ENCODE measurements around the gene ZNF337. TPM values are rescaled to one million over a fixed set of nuclear protein-coding genes. Genes with fewer than 3 reads are reported as not detected.

ZNF337 gene
- total RNA-seq, 5 donors from 2014 or later (not counting 1 experiment from before 2014, with no cell fraction given), result 22.5 to 33.1 (median 27.0) TPM

DNA sequence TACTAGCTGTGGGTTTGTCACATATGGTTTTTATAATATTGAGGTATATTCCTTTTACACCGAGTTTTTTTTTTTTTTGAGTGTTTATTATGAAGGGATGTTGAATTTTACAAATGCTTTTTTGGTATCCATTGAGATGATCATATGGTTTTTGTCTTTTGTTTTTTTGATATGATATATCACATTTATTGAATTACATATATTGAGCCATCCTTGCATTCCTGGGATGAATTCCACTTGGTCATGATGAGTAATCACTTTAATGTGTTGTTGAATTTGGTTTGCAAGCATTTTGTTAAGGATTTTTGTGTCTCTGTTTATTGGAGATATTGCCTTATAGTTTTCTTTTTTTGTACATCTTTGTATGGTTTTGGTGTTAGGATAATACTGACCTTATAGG lies 3.3 kb upstream of the ZNF337 start:
- ChIA-PET CTCF (no interaction called here), POLR2A (interaction anchor here in 1 of 2 donors (0.6 kb wide), 1 partner anchor 576 kb away, joined by 3 read pairs; no protein-coding TSS in a partner anchor)
- no peaks in the 10 kb centered on the region for H3K9me3 ChIP-seq
- H3K4me1 ChIP-seq (ENCODE audit: control insufficient read depth in 1 of 2, extremely low read depth in 1 of 2, insufficient read depth in 2 of 2, low read length in 2 of 2), result peaks cover 5 to 10% of the 10 kb centered on the region in 2 experiments
- no peaks in the 10 kb centered on the region for H3K36me3 ChIP-seq (ENCODE audit: control insufficient read depth in 2 of 2, extremely low read depth in 1 of 2, insufficient read depth in 1 of 2, low read length in 1 of 2)
- H3K27ac ChIP-seq (ENCODE audit: low read length), result no peak overlapping the region
- Mint-ChIP-seq H3K4me1 (peaks cover 16 to 34% (median 27%) of the 10 kb centered on the region in 3 donors), H3K36me3 (peaks cover 26% of the 10 kb centered on the region), H3K4me3 (no peak overlapping the region), H3K27ac (no peak overlapping the region), H3K9me3 (peaks cover 0 to 16% (median 15%) of the 10 kb centered on the region in 3 donors), H3K27me3 (no peaks in the 10 kb centered on the region)
- no peak overlapping the region for H3K4me3 ChIP-seq (ENCODE audit: control insufficient read depth in 1 of 2, extremely low read depth in 1 of 2, low read length in 1 of 2)
- no CpG with 5 or more reads among the region's 1 CpG for WGBS (ENCODE audit: insufficient coverage)
- H3K27me3 ChIP-seq (replicated peaks in 1 of 2; ENCODE audit: control insufficient read depth in 2 of 2, extremely low read depth in 1 of 2, insufficient read depth in 2 of 2, low read length in 1 of 2), result no peaks in the 10 kb centered on the region
- DNase-seq (no peak), ATAC-seq (replicated peaks in 1 of 4) (no peak)

DNA sequence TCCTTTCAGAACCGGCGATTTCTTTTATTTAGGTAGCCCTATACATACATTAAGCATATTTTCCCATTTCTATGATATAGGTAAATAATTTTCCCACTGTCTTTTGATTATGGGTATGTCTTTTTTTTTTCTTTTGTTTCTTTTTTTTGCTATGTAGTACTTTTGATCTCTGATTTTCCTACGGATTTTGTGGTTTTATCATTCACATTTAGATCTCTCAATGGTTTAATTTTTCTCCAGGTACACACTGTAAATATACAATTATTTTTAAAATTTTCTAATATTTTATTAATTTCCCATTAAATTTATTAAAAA lies 436 bp upstream of the ZNF337 start:
- no CpG with 5 or more reads among the region's 3 CpGs for WGBS (ENCODE audit: insufficient coverage)
- no peaks in the 10 kb centered on the region for H3K36me3 ChIP-seq (ENCODE audit: control insufficient read depth in 2 of 2, extremely low read depth in 1 of 2, insufficient read depth in 1 of 2, low read length in 1 of 2)
- Mint-ChIP-seq H3K36me3 (peaks cover 20% of the 10 kb centered on the region), H3K27ac (peak overlapping the region; percentile 88), H3K4me1 (peaks cover 37 to 49% (median 45%) of the 10 kb centered on the region in 3 donors), H3K27me3 (no peaks in the 10 kb centered on the region), H3K9me3 (peaks cover 0 to 15% (median 7%) of the 10 kb centered on the region in 3 donors), H3K4me3 (peak overlapping the region; percentile 90 to 95 (median 92))
- POLR2A ChIA-PET, result no interaction called here
- ATAC-seq (replicated peaks in 1 of 4) (no peak), DNase-seq (no peak)
- no peaks in the 10 kb centered on the region for H3K9me3 ChIP-seq
- H3K27ac ChIP-seq (ENCODE audit: low read length), result peak overlapping the region; percentile 68
- peak overlapping the region; percentile 85 for H3K4me3 ChIP-seq (ENCODE audit: control insufficient read depth in 1 of 2, extremely low read depth in 1 of 2, low read length in 1 of 2)
- H3K27me3 ChIP-seq (replicated peaks in 1 of 2; ENCODE audit: control insufficient read depth in 2 of 2, extremely low read depth in 1 of 2, insufficient read depth in 2 of 2, low read length in 1 of 2), result no peaks in the 10 kb centered on the region
- CTCF ChIA-PET, result no interaction called here
- peaks cover 5 to 10% of the 10 kb centered on the region in 2 experiments for H3K4me1 ChIP-seq (ENCODE audit: control insufficient read depth in 1 of 2, extremely low read depth in 1 of 2, insufficient read depth in 2 of 2, low read length in 2 of 2)

DNA sequence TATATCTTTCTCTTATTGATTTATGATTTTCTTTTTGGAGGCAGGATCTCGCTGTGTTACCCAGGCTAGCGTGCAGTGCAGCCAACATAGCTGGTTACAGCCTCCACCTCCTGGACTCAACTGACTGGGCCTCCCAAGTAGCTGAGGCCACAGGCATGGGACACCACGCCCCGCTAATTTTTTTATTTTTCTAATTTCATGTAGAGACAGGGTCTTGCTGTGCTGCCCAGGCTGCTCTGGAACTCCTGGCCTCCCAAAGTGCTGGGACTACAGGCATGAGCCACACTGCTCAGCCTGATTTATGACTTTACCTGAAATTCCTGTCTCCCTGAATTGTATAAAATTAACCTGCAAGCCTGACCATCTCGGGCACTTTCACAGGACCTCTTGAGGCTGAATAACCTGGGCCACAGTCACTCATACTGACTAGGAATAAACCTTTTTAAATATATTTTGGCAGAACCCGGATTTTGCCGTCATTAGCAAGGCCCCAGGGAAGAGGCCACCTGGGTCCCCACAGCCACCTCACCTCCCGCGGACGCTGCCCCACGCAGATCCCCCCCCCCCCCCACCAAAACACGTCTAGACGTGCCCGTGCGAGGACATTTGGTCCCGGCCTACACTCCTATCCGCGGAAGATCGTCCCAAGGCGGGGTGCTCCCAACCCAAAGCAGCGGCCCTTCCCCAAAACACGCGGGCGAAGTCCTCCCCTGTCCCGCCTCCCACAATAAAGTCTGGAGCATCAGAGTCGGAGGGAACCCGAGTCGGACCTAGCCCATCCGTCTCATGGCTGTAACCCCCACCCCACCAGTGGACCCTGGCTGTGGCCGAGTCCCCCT lies 902 bp downstream of the ZNF337 start:
- peak overlapping the region; percentile 68 for H3K27ac ChIP-seq (ENCODE audit: low read length)
- ChIA-PET POLR2A (no interaction called here), CTCF (no interaction called here)
- ATAC-seq (replicated peaks in 1 of 4) (peak in 1 of 4 experiments; percentile 1), DNase-seq (no peak)
- H3K4me3 Mint-ChIP-seq, result peak overlapping the region; percentile 90 to 95 (median 92)
- peak overlapping the region in 1 of 2 donors; percentile 61 for H3K27ac Mint-ChIP-seq
- H3K27me3 Mint-ChIP-seq, result no peaks in the 10 kb centered on the region
- H3K4me3 ChIP-seq (ENCODE audit: control insufficient read depth in 1 of 2, extremely low read depth in 1 of 2, low read length in 1 of 2), result peak overlapping the region; percentile 85
- no peaks in the 10 kb centered on the region for H3K27me3 ChIP-seq (replicated peaks in 1 of 2; ENCODE audit: control insufficient read depth in 2 of 2, extremely low read depth in 1 of 2, insufficient read depth in 2 of 2, low read length in 1 of 2)
- H3K4me1 ChIP-seq (ENCODE audit: control insufficient read depth in 1 of 2, extremely low read depth in 1 of 2, insufficient read depth in 2 of 2, low read length in 2 of 2), result peaks cover 5 to 10% of the 10 kb centered on the region in 2 experiments
- 16% methylated on average over 19 of the region's 30 CpGs for WGBS (ENCODE audit: insufficient coverage)
- peaks cover 45 to 60% (median 57%) of the 10 kb centered on the region in 3 donors for H3K4me1 Mint-ChIP-seq
- peaks cover 0 to 13% (median 7%) of the 10 kb centered on the region in 3 donors for H3K9me3 Mint-ChIP-seq
- H3K36me3 ChIP-seq (ENCODE audit: control insufficient read depth in 2 of 2, extremely low read depth in 1 of 2, insufficient read depth in 1 of 2, low read length in 1 of 2), result peaks cover 0 to 7% of the 10 kb centered on the region in 2 donors
- no peaks in the 10 kb centered on the region for H3K9me3 ChIP-seq
- peaks cover 26% of the 10 kb centered on the region for H3K36me3 Mint-ChIP-seq

DNA sequence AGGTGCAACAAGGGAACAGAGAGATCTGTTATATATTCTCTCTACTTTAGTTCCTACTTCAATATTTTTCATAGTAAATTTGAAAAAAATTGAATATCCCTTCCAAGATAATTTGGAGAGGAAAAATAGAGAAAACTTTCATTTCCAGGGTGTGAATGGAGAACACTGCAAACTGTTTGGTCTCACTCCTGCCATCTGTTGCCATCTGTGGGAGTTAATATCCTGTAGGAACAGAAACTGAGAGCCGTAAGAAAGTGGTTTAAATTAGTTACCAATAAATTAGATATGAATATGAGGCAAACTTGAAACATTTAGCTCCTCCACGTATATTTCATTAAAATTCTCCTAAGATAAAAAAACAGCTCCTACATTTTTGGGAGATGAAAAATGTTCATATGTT lies 4.2 kb downstream of the ZNF337 start:
- ChIA-PET CTCF (interaction anchor here in 1 of 2 donors (0.6 kb wide), 1 partner anchor 39 kb away, joined by 3 read pairs; no protein-coding TSS in a partner anchor), POLR2A (no interaction called here)
- Mint-ChIP-seq H3K36me3 (peaks cover 20% of the 10 kb centered on the region), H3K27ac (peak overlapping the region in 1 of 2 donors; percentile 30), H3K4me3 (no peak overlapping the region), H3K4me1 (peaks cover 50 to 63% (median 51%) of the 10 kb centered on the region in 3 donors), H3K9me3 (no peaks in the 10 kb centered on the region), H3K27me3 (no peaks in the 10 kb centered on the region)
- Histone ChIP-seq H3K9me3 (no peaks in the 10 kb centered on the region), H3K36me3 (ENCODE audit: control insufficient read depth in 2 of 2, extremely low read depth in 1 of 2, insufficient read depth in 1 of 2, low read length in 1 of 2) (peaks cover 0 to 7% of the 10 kb centered on the region in 2 donors), H3K4me1 (ENCODE audit: control insufficient read depth in 1 of 2, extremely low read depth in 1 of 2, insufficient read depth in 2 of 2, low read length in 2 of 2) (peaks cover 5 to 10% of the 10 kb centered on the region in 2 experiments), H3K27ac (ENCODE audit: low read length) (no peak overlapping the region), H3K4me3 (ENCODE audit: control insufficient read depth in 1 of 2, extremely low read depth in 1 of 2, low read length in 1 of 2) (no peak overlapping the region), H3K27me3 (replicated peaks in 1 of 2; ENCODE audit: control insufficient read depth in 2 of 2, extremely low read depth in 1 of 2, insufficient read depth in 2 of 2, low read length in 1 of 2) (no peaks in the 10 kb centered on the region)
- no CpG with 5 or more reads among the region's 2 CpGs for WGBS (ENCODE audit: insufficient coverage)
- no peak for DNase-seq
- ATAC-seq (replicated peaks in 1 of 4), result no peak

DNA sequence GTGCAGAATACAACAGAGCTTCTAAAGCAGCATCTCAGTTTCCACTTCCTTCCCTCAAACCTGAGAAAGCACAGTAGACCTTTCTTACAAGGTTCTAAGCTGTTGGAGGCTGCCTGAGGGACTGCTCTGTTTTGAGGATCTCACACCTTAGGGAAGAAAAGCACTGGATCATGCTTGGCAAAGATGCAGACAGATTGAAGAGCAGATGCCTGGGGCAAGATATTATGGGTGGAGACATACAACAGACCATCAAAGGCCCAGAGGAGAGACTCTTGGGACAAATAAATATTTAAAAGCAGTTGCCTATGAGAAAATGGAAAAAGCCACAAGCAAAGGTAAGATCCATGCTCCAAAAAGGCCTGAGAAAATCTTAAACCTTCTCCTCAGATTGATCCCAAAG lies 6.2 kb downstream of the ZNF337 start:
- CTCF ChIA-PET, result no interaction called here
- H3K4me3 Mint-ChIP-seq, result no peak overlapping the region
- peaks cover 41 to 53% (median 44%) of the 10 kb centered on the region in 3 donors for H3K4me1 Mint-ChIP-seq
- no peak for DNase-seq
- H3K27ac Mint-ChIP-seq, result peak overlapping the region in 1 of 2 donors; percentile 4
- H3K9me3 ChIP-seq, result no peaks in the 10 kb centered on the region
- no peaks in the 10 kb centered on the region for H3K27me3 Mint-ChIP-seq
- H3K4me1 ChIP-seq (ENCODE audit: control insufficient read depth in 1 of 2, extremely low read depth in 1 of 2, insufficient read depth in 2 of 2, low read length in 2 of 2), result peaks cover 0 to 1% of the 10 kb centered on the region in 2 experiments
- POLR2A ChIA-PET, result interaction anchor here in 1 of 2 donors (0.5 to 0.7 kb wide), 2 partner anchors 65 to 205 kb away, joined by 3 to 4 read pairs; no protein-coding TSS in a partner anchor
- H3K4me3 ChIP-seq (ENCODE audit: control insufficient read depth in 1 of 2, extremely low read depth in 1 of 2, low read length in 1 of 2), result no peak overlapping the region
- H3K27ac ChIP-seq (ENCODE audit: low read length), result no peak overlapping the region
- H3K36me3 ChIP-seq (ENCODE audit: control insufficient read depth in 2 of 2, extremely low read depth in 1 of 2, insufficient read depth in 1 of 2, low read length in 1 of 2), result peaks cover 6 to 16% of the 10 kb centered on the region in 2 donors
- no peak for ATAC-seq (replicated peaks in 1 of 4)
- H3K9me3 Mint-ChIP-seq, result no peaks in the 10 kb centered on the region
- H3K27me3 ChIP-seq (replicated peaks in 1 of 2; ENCODE audit: control insufficient read depth in 2 of 2, extremely low read depth in 1 of 2, insufficient read depth in 2 of 2, low read length in 1 of 2), result no peaks in the 10 kb centered on the region
- H3K36me3 Mint-ChIP-seq, result peaks cover 22% of the 10 kb centered on the region

DNA sequence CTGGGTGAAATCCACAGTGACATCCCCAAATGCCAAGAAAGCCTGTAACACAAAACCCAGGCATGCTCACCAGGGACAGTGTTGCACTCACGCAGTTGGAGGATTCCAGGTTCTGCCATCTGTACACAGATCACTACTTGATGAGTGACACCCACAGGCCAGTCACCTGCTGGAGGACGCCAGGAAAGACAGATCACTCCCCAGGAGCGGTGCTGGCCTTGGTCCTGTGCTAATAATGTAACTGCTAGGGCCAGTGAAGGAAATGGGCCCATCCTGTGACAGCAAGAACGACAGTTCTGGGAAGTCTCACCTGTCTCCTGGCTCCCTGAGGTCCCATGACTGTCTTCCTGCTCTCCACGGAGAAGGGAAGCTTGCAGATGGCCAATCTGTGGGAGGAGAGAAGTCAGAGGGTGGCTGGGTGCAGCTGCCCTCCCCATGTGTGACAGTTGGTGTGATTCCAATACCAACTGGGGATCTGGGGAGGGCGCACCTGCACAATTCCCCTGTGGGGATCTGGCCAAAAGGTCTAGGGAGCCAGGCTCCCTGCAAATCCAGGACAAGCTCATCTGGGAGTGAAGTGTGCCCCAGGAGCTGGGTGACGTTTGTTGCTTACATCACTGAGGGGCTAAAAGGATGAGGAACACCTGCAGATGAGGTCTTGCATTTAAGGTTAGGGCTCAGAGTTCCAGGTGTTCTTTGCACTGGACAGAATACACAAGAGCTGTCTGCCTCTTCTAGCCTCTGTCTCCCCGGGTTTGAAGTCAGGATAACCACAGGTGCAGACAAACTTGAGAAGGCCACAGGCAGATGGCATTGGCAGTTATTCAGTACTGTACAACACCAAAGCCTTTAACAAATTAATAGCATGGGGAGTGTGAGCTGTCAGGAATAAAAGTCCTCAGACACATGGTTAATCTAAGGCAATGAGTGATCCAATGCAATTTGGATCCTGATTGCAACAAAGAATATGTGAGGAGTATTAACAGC lies 10.3 kb downstream of the ZNF337 start:
- Mint-ChIP-seq H3K9me3 (peaks cover 0 to 2% (median 0%) of the 10 kb centered on the region in 3 donors), H3K36me3 (peaks cover 38% of the 10 kb centered on the region), H3K4me3 (no peak overlapping the region), H3K27me3 (no peaks in the 10 kb centered on the region), H3K27ac (no peak overlapping the region), H3K4me1 (peaks cover 26 to 27% (median 26%) of the 10 kb centered on the region in 3 donors)
- H3K27ac ChIP-seq (ENCODE audit: low read length), result no peak overlapping the region
- ChIA-PET CTCF (no interaction called here), POLR2A (no interaction called here)
- no peaks in the 10 kb centered on the region for H3K9me3 ChIP-seq
- H3K4me1 ChIP-seq (ENCODE audit: control insufficient read depth in 1 of 2, extremely low read depth in 1 of 2, insufficient read depth in 2 of 2, low read length in 2 of 2), result no peaks in the 10 kb centered on the region
- no peaks in the 10 kb centered on the region for H3K27me3 ChIP-seq (replicated peaks in 1 of 2; ENCODE audit: control insufficient read depth in 2 of 2, extremely low read depth in 1 of 2, insufficient read depth in 2 of 2, low read length in 1 of 2)
- DNase-seq (no peak), ATAC-seq (replicated peaks in 1 of 4) (no peak)
- no peak overlapping the region for H3K4me3 ChIP-seq (ENCODE audit: control insufficient read depth in 1 of 2, extremely low read depth in 1 of 2, low read length in 1 of 2)
- 71% methylated on average over 7 of the region's 8 CpGs for WGBS (ENCODE audit: insufficient coverage)
- peaks cover 6 to 16% of the 10 kb centered on the region in 2 donors for H3K36me3 ChIP-seq (ENCODE audit: control insufficient read depth in 2 of 2, extremely low read depth in 1 of 2, insufficient read depth in 1 of 2, low read length in 1 of 2)
